GM15510 (cell line): Measurements from ENCODE around the gene PACSIN1.

Experiments
- POLR2A ChIP-seq: IDR thresholded peaks from 3 replicates; pipeline ENCODE4 v1.6.1; 2011; ENCODE audit warnings: borderline replicate concordance; ENCODE audit not compliant: insufficient read length; ENCODE audit errors: extremely low read depth

Gene PACSIN1

DNA sequence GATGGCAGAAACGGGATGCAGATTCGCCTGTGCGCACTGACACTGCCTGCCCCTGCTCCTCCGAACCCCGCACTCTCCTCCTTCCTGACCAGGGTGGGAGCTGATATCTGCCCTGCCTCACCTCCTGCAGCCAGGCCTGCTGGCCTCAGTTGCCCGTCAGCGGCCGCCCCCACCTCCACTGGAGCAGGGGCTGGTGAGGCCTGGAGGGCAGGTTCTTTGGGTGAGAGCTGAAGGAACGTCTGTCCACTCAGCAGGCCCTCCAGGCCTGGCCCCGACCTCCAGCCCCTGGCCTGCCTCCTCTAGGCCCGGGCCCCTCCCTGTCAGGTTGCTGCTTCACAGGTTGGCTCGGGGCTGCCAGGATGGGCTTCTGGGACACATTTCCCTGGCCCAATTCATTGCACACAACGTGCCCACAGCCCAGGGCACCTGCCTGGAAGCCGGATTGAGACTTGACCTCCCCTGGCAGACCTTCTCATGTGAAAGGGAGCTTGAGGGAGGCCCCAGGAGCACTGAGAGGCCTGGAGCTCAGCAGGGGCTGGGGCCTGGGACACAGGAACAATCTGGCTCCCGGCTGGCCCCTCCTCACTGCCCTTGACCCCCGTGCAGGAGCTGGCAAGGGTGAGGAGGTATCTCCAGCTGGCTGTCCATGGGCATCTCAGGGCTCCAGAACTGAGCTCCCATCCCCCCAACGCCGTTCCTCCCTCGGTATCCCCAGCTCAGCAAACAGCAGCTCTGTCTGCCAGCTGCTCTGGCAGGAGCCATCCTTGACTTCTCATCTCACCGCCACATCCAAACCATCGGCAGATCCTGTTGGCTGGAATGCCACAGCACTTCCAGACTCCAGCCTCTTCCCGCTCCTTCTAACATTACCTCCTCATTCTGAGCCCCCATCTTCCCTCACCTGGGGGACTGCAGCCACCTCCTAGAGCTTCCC, 50.8 kb downstream of the PACSIN1 start:
- TF ChIP-seq POLR2A, result no peak

DNA sequence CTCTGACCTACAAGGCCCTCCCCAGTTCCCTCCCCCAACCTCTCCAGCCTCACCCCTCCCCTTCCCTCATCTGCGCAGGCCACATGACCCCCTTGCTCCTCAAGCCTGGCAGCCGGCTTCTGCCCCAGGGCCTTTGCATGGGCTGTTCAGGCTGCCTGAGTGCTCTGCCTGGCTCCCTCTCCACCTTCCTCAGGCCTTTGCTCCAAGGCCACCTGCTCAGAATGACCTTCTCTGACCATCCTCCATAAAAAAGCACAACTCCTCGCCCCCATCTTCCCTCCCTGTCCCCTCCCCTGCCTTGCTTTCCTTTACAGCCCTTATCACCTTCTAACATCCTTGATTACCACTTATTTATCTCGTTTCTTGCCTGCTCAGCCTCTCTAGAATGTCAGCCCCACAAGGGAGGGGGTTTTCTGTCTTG, 51.6 kb downstream of the PACSIN1 start:
- TF ChIP-seq POLR2A, result no peak

DNA sequence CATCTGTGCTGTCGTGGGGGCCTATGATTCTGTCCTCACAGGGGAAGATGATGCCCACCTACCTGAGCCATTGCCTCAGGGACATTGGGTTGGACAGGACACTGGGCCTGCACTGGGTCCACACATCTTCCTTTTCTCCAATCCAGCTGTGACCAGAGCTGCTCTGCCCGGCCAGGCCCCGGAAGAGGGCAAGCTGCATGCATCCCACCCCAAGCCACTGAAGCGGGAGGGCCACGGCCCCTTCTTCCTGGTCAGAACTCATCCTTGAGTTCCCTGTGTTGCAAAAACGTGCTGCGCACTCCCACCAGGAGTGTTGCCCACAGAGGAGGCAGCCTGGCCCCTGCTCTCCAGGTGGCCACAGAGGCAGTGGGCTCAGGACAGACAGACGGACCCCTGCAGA, 52.1 kb downstream of the PACSIN1 start:
- TF ChIP-seq POLR2A, result no peak

DNA sequence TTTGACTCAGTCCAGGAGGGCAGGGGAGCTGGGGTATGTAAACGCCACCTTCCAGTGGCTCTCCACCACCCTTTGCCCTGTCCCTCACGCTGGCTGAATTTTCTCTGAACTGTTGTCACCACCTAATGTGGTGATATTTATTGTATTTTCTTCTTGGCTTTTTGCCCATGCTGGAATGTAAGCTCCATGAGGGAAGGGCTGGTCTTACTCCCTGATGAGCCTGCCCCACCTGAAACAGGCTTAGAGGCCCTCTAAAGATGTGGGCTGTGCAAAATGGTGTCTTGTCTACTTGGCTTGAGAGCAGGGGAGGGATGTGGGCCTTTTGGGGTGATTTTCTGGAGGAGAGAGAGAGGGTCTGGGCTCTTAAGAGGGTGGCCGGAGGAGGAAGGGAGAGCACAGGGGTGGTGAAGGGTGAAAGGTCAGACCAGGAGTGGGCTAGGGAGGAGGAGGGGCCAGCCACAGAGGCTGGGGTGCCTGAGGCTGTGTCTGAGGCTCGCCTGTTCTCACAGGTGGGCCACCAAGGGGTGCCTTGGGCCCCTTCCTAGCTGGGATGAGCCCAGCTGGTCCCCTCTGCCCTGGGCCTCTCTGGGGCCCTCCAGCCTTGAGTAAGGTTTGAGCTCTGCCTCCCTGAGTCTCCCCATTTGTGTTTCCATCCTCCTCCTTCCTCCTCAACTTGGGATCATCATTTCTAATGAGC, 52.9 kb downstream of the PACSIN1 start:
- TF ChIP-seq POLR2A, result no peak

DNA sequence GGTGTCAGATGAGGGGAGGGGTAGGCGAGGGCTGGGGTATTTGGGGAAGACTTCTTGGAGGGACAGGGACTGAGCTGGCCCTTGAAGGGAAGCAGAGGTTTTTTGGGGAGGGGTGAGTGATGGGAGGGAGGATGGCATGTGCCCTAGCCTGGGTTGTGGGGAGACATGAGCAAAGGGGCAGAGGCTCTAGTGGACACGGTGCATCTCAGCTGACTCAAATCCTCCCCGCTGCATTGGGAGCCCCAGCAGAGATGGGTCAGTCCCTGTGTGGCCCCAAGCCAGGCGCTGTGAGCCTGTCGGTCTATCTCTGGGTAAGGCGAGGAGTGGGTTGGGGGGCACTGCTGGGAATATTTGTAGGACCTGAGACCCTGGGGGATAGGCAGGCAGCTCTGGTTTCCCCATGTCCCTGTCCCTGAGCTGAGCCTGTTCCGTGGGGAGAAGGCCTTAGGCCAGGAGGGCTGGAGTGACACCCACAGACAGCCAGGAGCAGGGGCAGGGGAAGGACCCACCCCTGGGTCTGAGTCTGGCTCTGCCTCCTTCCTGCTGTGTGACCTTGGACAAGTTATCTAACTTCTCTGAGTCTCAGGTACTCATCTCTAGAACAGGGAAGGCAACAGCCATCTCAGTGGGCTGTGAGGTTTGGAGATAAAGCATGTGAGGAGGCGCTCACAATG, 54.2 kb downstream of the PACSIN1 start:
- TF ChIP-seq POLR2A, result no peak

- no peak for TF ChIP-seq POLR2A
Observed at GRCh38 chr6:34520645-34521462, 55.0 kb downstream of the PACSIN1 start.

GRCh38 chr6:34521463-34522285, 55.8 kb downstream of the PACSIN1 start:
- TF ChIP-seq POLR2A, result no peak

GRCh38 chr6:34522761-34523160, 56.9 kb downstream of the PACSIN1 start:
- TF ChIP-seq POLR2A, result no peak

DNA sequence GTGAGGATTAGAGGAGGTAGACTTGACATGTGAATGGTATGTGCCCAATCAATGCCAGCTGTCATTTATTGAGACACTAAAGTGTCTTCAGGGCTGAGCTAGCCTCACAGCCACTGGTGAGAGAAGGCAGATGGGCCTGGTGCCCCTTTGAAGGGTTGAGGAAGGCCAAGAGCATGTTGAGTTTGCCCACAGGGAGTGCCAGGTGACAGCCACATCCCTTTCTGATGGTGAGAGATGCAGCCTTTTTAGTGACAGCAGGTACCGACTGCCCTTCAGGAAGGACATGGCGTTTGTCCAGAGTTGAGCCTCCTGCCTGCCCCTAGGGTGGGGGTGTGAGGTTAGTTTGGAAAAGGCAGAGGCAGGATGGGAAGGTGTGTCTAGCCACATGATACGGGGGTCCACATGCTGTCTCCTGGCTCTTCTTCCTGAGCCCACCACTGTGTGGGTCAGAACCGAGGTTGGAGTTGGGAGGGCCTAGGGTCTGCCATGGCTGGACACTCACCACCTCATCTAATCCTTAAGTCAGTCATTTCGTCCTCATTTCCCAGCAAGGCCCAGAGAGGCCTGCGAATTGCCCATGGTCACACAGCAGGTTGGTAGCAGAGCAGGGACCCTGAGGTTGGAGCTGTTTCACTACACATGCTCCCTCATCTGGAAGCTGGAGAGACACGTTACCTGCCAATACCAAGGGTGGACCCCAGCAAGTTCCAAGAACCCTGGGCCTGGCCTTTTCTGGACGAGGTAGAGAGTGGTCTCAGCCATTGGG, 57.7 kb downstream of the PACSIN1 start:
- TF ChIP-seq POLR2A, result no peak

DNA sequence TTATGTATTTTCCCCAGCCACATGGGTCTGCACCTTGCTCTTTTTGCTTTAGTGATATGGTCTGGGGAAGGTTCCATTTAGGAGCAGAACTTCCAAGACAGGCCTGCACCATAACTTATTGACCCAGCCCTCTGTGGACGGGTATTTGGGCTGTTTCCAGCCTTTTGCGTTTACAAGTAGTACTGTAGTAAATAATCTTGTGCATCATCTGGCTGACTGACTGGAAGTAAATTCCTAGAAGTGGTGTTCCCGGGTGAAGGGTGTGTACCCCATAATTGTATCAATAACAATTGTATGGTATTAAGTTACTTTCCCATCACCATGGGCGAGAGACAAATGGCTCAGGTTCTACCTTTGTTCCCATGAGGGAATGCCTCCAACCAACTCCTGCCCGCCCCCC, 58.6 kb downstream of the PACSIN1 start:
- no peak for TF ChIP-seq POLR2A

- no peak for TF ChIP-seq POLR2A
Observed at GRCh38 chr6:34524971-34525370, 59.1 kb downstream of the PACSIN1 start.

DNA sequence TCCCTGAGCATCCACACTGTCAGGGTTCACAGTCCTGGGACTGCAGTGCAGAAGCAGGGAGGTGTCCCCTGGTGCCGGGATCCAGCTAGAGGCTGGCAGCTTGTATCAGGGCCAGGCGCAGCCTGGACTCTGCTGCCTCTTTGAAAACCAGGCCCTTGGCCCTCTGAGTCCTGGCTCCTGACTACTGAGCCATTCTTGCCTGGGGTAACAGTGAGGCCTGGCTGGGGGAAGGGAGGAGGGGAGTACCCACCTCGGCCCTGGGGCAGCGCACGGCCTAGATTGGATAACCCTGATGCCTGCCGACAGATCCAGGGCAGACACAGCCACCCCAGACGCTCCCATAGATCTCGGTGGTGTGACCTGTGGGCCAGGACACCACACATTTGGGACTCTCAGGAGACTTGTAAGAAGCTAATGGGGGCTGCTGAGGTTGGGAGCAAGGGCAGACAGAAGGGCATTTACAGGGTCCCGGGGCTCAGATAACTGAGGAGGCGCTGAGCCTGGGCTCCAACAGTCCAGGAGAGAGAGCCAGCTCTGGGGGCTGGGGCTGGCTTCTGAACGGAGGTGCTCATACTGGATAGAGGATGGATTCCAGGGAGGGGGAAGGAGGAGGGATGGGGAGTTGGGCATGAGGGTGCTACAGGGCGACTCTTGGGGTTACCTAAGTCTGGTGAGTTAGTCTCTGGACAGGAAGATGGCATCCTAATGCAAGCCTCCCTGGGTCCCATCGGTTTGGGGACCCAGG, 59.7 kb downstream of the PACSIN1 start:
- no peak for TF ChIP-seq POLR2A
